ENCODE measurements around the gene BSND. TPM values are rescaled to one million over a fixed set of nuclear protein-coding genes. Genes with fewer than 3 reads are reported as not detected.

The BSND gene
- total RNA-seq = not detected in 2 replicates

GRCh38 chr1:54998677-54999076 lies at the start of gene BSND:
TSS of gene BSND (plus strand) at chr1:54998933. CDS start at chr1:54999187, 254 bp downstream.

GRCh38 chr1:54980528-54981241 lies 18.0 kb upstream of the BSND start, which contains the start of gene TMEM61:
TSS of gene TMEM61 (plus strand) at chr1:54980628. CDS start at chr1:54981066, 438 bp downstream.

GRCh38 chr1:55039342-55040082 lies 40.8 kb downstream of the BSND start, which contains the start of gene PCSK9:
TSS of gene PCSK9 (plus strand) at chr1:55039548. CDS start at chr1:55039838, 290 bp downstream.

Other genes with a start within 250 kb of the BSND start
- gene PARS2, start 234.4 kb upstream of the BSND start, total RNA-seq = 2.0 and 4.1 TPM in 2 replicates
- not detected in 2 replicates for gene TTC22, start 197.6 kb upstream of the BSND start, total RNA-seq
- gene DHCR24, start 111.7 kb upstream of the BSND start, total RNA-seq = 116 and 244 TPM in 2 replicates
- not detected in 2 replicates for gene TMEM61, start 18.3 kb upstream of the BSND start, total RNA-seq
- 0.07 TPM in 1 of 2 replicates, not detected in the other for gene PCSK9, start 40.6 kb downstream of the BSND start, total RNA-seq
- gene USP24, start 216.4 kb downstream of the BSND start, total RNA-seq = 56.8 and 69.1 TPM in 2 replicates